GM19463 (cell line): ENCODE results near the gene ORAI3.

Experiments used
- ATAC-seq: cut with Tn5 transposase; IDR thresholded peaks from one replicate; pipeline ENCODE4 v1.9.1; 2021; ENCODE audit warnings: mild to moderate bottlenecking, moderate library complexity; ENCODE audit not compliant: unreplicated experiment

ORAI3 gene

GRCh38 chr16:30946671-30947540 lies 2.0 kb upstream of the ORAI3 start:
- ATAC-seq: no peak

GRCh38 chr16:30947541-30947858 lies 1.4 kb upstream of the ORAI3 start:
- ATAC-seq: no peak

DNA sequence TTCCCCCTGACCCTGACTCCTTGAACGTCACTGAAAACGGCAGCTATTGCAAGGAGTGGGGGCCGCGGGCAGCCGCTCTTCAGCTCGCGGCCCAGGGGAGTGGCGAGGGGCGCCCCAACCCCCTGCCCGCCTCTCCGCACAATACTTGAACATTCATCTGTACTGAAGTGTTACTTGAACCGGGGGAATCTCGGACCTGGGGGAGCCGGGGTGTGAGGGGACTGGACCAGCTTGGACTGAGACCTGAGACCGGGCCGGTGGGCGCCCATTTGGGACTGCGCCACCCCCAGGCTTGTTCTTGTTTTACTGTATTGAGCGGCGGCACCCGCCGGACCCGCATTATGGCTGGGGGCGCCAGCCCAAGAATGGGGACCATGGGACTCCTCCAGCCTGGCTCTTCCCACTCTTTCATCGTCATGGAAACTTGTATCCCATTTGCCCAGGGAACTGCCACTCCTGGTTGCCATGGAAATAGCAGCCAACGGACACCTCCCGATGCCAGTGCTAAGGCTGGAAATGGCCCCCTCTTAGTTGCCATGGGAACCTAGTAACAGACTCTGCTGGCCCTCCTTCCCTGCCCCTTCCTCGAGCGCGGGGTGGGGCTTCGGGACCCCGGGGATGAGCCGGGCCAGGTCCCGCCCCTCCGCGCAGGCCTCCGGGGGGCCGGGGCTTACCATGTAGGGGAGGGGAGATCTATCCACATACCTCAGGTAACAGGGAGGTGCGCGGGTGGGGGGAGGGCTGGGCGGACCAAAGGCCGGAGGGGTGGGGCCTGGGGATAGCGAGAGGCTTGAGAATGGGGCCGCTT lies 805 bp upstream of the ORAI3 start:
- ATAC-seq: peak; percentile 14

GRCh38 chr16:30949650-30950515 lies 1.0 kb downstream of the ORAI3 start:
- ATAC-seq: peak; percentile 48

DNA sequence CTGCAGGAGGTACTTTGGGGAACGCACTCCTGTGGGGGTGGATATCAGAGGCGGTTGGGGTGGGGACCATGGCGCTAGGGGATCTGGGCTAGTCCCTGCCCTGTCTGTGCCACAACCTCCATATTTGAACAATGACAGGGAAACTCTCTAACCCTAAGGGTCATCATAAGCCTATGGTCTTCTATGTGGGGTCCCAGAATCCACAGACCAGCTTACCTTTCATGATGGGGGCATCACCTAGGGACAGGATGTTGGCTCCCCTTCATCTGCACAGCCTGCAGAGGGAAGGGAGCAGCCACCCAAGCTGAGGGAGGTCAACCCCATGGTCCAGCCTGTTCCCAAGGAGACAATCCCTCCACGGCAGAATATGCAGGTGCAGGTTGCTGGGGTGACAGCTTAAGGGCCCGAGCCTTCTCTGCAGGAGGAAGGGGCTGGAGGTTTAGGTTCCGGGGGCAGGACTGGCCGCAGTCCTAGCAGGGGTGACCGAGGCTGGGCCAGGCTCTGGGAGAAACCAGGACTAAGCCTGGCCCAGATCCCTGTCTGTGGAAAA lies 1.7 kb downstream of the ORAI3 start:
- no peak for ATAC-seq

DNA sequence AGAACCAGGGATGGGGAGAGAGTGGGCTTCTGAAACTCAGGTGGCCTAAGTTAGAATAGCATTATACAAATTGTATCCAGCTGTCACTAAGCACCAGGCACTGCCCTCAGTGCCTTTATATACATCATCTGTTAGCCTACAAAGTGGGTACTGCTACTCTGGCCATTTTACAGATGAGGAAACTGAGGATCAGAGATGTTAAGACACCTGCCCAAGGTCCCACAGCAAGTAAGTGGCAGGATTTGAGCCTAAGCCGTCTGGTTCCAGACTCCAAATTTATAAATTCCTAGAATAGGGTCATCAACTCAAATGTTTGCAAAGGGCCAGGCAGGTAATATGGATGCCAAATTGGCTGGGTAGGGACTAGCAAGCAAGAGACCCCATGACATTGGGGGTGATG lies 2.3 kb downstream of the ORAI3 start:
- no peak for ATAC-seq

DNA sequence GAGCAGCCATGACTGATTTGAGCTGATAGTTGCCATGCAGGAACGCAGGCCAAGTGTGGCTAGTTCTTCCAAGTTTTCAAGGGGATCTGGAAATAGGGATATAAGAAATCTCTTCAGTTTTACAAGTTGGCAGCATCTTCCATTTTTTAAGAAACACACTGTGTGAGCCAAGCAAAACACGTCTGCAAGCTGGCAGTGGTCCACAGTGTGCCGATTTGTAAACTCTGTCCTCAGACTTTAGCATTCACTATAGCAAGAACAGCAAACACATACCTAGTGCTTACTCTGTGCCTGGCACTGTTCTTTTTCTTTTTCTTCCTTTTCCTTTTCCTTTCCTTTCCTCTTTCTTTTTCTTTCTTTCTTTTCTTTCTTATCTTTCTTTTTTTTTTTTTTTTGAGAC lies 2.9 kb downstream of the ORAI3 start:
- no peak for ATAC-seq

DNA sequence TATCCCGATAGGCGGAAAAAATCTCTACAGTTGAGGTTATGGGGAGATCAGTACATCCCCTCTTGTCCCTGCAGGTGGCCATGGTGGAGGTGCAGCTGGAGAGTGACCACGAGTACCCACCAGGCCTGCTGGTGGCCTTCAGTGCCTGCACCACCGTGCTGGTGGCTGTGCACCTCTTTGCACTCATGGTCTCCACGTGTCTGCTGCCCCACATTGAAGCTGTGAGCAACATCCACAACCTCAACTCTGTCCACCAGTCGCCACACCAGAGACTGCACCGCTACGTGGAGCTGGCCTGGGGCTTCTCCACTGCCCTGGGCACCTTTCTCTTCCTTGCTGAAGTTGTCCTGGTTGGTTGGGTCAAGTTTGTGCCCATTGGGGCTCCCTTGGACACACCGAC lies 4.2 kb downstream of the ORAI3 start:
- ATAC-seq: no peak

GRCh38 chr16:30953511-30954124 lies 4.8 kb downstream of the ORAI3 start:
- ATAC-seq: no peak

DNA sequence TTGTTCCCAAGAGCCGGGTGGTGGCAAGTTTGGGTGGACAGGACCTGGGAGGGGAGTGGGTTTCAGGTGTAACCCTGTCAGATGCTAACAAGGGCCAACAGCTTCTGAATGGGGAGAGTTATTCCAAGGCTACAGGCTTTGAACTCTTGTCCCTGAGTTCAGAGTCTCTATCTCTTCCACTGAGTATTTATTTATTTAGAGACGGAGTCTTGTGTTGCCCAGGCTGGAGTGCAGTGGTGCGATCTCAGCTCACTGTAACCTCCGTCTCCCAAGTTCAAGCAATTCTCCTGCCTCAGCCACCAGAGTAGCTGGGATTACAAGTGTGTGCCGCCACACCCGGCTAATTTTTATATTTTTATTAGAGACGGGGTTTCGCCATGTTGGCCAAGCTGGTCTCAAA lies 6.1 kb downstream of the ORAI3 start:
- ATAC-seq: no peak

GRCh38 chr16:30956601-30957455 lies 8.0 kb downstream of the ORAI3 start:
- ATAC-seq: peak; percentile 43

DNA sequence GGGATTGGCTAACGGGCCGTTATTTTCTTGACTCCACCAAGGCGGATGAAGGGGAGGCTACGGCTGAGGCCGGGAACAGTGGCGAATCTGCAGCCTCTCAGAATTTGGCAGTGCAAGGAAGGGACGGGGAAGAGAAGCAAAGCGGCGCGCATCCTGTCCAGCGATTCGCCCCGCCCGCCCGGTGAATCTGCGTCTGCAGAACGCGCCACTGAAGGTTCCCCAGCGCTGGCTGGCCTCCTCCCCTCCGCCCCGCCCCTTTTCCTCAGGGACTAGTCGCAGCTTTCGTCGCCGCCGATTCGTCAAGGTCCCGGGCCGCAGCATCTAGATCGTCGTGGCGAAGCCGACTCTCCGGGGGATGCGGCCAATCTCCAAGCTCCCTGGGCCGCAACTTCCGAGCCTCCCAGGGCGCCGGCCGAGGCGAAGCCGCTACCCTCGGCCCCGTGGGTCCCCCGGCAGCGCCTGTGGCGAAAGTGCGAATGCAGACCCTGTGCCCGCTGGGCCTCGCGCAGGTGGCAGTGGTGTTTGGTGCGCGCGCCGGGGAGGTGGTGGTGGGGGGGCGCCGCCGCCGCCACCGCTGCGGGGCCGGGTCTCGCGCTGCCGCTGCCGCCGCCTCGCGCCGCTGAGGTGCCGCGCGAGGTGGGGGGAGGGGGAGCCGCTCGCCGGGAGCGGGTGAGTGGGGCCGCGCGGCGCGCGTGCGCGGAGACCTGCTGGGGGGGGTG lies 8.7 kb downstream of the ORAI3 start, which contains the start of gene SETD1A:
TSS of gene SETD1A (plus strand) at position 299 of the 719 bp plus-strand sequence. CDS start 978 bp downstream, outside the sequence.
- peak; percentile 70 for ATAC-seq

DNA sequence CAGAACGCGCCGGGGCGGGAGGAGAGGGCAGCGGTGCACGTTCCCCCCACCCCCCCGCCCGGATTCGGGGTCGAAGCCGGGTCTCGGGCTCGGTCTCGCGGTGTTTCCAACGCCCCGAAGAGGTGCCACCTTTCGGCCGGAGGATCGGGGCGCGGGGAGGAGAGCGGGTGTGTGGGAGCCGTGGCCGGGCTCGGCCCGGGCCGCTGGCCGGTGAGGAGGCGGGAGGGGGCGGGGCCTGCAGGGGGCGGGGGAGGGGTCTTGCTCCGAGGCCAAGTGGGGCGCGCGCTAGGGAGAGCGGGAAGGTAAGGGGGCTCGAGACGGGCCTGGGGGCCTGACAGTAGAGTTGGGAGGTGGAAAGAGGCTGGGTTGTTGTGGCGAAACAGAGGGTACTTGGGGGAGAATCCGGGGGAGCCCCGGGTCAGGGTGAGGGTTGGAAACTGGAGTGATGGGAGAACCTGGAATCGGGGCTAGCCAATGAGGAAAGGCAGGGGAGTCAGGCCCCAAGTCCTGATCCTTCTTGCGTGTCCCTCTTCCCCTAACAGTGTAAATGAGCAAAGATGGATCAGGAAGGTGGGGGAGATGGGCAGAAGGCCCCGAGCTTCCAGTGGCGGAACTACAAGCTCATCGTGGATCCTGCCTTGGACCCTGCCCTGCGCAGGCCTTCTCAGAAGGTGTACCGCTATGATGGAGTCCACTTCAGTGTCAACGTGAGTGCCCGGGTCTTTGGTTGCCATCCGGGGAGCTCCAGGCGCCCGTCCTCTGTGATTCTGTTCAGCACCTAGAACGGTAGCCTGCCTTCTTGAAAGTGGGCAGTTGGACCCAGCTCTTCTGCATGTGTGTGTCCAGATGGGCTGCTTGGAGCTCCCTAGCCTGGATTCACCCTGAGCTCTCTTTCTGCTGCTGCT lies 9.6 kb downstream of the ORAI3 start:
- ATAC-seq: peak; percentile 29

DNA sequence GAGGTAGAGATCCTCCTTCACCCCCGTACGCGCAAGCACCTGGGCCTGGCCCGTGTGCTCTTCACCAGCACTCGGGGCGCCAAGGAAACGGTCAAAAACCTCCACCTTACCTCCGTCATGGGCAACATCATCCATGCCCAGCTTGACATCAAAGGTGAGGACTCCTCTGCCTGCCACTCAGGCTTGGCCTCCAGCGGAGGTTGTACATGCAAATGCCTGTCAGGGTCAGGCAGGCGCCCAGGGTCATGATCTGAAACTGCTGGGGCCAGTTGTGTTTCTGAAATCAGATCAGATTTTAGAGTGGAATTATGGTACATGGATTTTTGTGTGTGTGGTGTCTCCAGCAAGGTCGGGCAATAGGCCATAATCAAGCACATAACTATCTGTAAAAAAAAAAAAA lies 12.5 kb downstream of the ORAI3 start:
- ATAC-seq: no peak

DNA sequence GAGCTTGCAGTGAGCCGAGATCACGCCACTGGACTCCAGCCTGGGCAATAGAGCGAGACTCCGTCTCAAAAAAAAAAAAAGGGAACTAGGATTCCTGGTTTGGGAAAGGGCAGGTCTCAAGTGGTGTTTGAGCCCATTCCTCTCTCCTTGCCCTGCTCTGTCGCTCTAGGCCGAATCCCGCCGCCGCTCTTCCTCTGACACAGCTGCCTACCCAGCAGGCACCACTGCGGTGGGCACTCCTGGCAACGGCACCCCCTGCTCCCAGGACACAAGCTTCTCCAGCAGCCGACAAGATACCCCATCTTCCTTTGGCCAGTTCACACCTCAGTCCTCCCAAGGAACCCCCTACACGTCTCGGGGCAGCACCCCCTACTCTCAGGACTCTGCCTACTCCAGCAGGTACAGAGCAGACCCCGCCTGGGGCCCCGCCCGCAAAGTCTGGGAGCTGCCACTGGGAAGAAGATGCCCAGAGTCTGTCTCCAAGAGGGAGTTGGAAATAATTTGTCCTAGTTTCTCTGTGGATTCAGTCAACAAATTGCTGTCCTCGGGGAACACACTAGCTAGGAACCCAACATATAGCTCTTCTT lies 15.2 kb downstream of the ORAI3 start:
- ATAC-seq: no peak

- no peak for ATAC-seq
Measured at GRCh38 chr16:30964574-30965226, 15.8 kb downstream of the ORAI3 start.

DNA sequence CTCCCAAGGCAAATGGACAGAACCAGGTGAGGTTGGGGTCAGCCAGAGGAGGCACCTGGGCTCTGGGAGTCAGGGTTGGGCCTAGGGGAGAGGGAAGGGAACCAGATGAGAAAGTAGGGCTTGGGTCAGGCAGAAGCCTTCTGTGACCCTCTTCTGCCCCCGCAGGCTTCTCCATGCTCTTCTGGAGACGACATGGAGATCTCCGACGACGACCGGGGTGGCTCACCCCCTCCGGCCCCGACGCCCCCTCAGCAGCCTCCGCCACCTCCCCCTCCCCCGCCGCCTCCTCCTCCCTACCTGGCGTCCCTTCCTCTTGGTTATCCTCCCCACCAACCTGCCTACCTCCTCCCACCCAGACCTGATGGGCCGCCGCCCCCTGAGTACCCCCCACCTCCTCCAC lies 16.6 kb downstream of the ORAI3 start:
- no peak for ATAC-seq
